Stimulated activated CD4-positive, alpha-beta T cell treated with anti-CD3 and anti-CD28 coated beads, Interleukin-2, amount 100 ng/mL, for 48 hours (primary cell): ENCODE measurements around the gene FOXP1.
"Not testable (repeated sequence)": the region's sequence is repeated elsewhere in the genome, so short reads cannot be mapped to it uniquely, and the experiment has no call there.

Experiments
- DNase-seq, 2 donors: peaks; one replicate each; pipeline ENCODE4 v3.0.0-alpha.2; 2020

Gene FOXP1

GRCh38 chr3:70982700-70983140, 600.8 kb downstream of the FOXP1 start:
- no peak for DNase-seq

- DNase-seq = no peak
These were observed 601.2 kb downstream of the FOXP1 start for GRCh38 chr3:70982284-70982683.

GRCh38 chr3:70981231-70981880, 602.2 kb downstream of the FOXP1 start:
- no peak for DNase-seq

- DNase-seq = no peak
These were observed 602.8 kb downstream of the FOXP1 start for GRCh38 chr3:70980646-70981170.

GRCh38 chr3:70979983-70980645, 603.4 kb downstream of the FOXP1 start:
- DNase-seq = no peak

- DNase-seq = no peak
These were observed 605.8 kb downstream of the FOXP1 start for GRCh38 chr3:70977712-70978111.

- DNase-seq = not testable (repeated sequence)
These were observed 607.5 kb downstream of the FOXP1 start for GRCh38 chr3:70975981-70976380.

GRCh38 chr3:70974747-70975146, 608.8 kb downstream of the FOXP1 start:
- no peak for DNase-seq

GRCh38 chr3:70973558-70973957, 610.0 kb downstream of the FOXP1 start:
- no peak for DNase-seq

GRCh38 chr3:70972855-70973254, 610.7 kb downstream of the FOXP1 start:
- no peak for DNase-seq

- DNase-seq = no peak
These were observed 612.6 kb downstream of the FOXP1 start for GRCh38 chr3:70970952-70971351.

GRCh38 chr3:70970171-70970570, 613.4 kb downstream of the FOXP1 start:
- no peak for DNase-seq

GRCh38 chr3:70963431-70964275, 619.9 kb downstream of the FOXP1 start:
- no peak for DNase-seq

GRCh38 chr3:70959506-70960291, 623.8 kb downstream of the FOXP1 start:
- DNase-seq = no peak

GRCh38 chr3:70952033-70952747, 631.3 kb downstream of the FOXP1 start:
- DNase-seq = no peak

- no peak for DNase-seq
These were observed 632.2 kb downstream of the FOXP1 start for GRCh38 chr3:70951316-70951715.

- no peak for DNase-seq
These were observed 635.9 kb downstream of the FOXP1 start for GRCh38 chr3:70947579-70947978.

GRCh38 chr3:70943886-70944285, 639.6 kb downstream of the FOXP1 start:
- no peak for DNase-seq

- DNase-seq = no peak
These were observed 650.3 kb downstream of the FOXP1 start for GRCh38 chr3:70933105-70933810.

- no peak for DNase-seq
These were observed 653.5 kb downstream of the FOXP1 start for GRCh38 chr3:70930066-70930465.

GRCh38 chr3:70927239-70927638, 656.3 kb downstream of the FOXP1 start:
- DNase-seq = no peak
